ENCODE data around the gene LRRC10B.

Gene LRRC10B

GRCh38 chr11:61533039-61533375 is 24.5 kb downstream of the LRRC10B start:
- no peak for DNase-seq

DNA sequence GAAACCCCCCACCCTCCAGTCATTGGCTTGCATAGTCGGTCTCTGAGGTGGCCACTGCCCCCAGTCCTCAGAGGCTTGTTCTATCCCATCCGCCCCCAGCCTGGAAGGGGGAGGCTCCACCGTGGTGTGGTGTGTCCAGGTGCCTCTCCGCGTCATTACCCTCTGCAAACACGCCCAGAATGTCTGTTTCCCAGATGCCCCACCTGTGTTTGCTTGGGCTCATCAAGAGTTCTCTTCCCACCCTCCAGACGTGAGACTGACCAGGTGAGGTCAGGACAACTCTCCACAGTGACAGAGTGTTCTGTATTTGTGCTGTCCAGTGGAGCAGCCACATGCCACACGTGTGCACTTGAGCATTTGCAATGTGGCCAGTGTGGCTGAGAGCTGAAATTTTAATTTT is 24.9 kb downstream of the LRRC10B start:
- no peak for DNase-seq

DNA sequence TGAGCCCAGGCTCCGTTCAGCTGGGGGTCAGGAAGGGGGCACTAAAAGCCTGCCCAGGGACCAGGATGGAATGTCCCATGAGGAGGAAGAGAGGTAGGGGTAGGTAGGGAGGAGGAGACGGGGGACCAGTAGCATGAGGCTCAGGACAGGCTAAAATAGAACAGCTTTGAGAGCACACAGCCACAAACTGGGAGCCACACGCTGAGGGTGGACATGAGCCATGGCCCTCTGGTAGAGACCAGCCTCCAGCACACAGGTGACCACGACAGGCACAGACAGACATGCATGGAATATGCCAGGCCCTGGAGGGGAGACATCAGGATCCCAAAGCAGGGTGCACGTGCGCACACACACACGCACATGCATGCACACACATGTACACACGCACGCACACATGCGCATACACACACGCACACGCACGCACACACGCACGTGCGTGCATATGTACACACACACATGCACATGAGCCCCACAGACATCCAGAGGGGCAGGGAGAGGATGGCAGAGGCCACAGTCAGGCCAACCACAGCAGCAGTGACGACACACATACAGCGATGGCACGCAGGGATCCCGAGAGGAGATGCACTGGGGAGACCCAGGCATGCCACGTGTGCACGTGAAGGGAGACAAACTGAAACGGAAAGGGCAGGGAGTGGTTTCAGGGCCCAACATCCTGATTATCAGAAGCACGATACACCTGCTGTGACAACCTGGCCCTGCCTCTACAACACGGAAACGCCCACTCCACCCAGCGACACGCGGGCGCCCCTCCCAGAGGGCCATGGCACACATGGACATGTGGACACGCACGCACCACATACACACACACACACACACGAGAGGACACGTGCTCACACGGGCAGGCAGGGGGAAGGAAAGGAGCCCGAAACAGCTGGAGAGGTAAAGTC is 25.7 kb downstream of the LRRC10B start:
- DNase-seq, result no peak

DNA sequence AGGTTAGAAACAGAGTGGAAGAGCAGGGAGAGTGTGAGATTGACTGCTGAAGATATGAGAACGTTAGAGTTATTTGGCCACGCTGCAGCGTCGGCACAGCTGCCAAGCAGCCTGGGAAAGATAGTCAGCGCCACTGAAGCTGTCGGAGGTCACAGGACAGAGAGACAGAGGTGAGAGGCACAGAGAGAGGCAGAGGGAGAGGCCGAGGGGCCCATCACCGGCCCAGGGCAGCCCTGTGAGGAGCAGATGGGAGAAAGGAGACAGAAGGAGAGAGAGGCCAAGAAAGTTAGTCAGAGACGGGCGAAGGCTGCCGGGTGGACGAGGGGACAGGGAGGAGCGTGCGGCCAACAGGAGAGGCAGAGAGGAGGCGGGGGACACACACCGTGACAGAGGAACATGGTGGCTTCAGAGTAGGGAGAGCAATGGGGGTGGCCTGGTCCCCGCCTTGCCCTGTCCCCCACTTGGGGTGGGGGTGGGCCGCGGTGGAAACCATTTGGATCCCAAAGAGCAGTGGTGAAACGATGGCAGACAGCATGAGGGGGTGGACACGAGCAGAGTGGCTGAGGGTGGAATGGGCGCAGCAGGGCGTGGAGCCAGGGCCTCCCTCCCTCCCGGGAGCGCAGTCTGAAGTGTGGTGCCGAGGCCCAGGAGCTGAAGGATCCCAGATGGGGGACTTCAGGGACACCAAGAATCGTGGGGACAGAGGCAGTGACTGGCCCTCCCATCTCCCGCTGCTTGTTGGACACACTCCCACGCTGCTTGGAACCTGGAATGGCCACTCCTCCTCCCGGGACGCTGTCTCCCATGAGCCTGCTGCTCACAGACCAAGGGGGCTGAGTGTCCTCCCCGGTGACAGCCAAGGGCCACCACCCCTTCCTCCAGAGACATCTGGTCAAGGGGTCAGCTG is 26.6 kb downstream of the LRRC10B start:
- DNase-seq, result no peak

DNA sequence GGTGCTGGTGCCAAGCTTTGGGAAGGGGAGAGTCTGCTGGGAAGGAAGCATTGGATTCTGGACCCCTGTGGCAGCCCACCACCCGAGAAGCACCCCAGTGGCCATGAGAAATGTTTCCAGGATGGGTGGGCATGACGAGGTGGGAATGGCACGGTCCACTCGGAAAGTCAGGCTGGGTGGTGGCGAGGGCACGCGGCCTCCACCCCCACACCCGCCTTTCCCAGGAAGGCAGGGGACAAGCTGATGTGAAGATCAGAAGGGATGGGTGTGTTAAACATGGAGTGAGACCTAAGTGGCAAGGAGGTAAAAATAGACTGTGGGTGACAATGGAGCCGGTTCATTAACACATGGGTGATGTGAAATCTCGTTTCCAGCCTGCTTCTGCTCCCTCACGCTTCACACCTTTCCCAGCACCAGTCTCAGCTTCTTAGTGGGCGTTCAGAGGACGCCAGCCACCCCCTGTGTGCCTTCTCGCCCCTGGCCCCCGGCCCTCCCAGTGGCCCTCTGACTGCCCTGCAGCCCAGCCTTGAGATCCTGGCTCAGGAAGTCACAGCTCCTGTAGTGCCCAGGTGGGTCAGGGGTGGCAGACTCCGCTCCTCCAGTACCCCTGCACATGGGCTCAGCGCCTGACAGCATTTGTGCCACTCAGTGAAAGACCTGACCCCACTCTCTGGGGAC is 27.6 kb downstream of the LRRC10B start:
- no peak for DNase-seq

- DNase-seq, result no peak
Measured at GRCh38 chr11:61536676-61537270, 28.2 kb downstream of the LRRC10B start.

DNA sequence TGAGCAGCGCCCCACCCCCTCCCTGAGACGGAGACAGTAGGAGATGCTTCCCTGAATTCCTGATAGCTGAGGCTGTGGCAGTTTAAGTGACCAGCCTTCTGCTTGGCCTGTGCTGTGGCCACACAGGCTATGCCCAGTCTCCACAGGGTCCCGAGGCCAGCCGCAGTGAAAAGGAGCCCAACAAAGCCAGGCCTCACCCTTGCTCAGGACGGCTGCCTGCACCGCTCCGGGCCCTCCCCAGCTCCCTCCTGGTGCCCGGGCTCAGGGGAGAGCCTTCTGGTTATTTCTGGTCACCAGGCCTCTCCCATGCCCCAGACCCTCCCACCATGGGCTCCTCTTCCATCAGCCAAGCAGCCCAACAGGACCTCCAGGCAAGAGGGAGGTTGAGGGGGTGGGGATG is 28.8 kb downstream of the LRRC10B start:
- DNase-seq, result no peak

DNA sequence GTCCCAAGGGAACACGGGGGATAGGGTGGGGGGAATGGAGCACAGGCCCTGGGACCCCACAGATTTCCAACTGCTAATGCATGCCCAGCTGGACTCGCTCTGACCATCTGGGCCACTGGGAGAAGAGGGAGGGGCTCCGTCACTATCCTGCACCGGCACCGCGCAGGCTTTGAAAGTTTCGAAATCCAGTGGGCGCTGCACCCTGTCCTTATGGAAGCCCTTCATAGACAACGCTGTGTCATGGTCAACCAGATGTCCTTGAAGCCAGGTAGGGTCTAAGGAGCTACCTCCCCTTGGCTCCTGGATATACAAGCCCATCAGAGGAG is 30.1 kb downstream of the LRRC10B start:
- DNase-seq, result no peak

DNA sequence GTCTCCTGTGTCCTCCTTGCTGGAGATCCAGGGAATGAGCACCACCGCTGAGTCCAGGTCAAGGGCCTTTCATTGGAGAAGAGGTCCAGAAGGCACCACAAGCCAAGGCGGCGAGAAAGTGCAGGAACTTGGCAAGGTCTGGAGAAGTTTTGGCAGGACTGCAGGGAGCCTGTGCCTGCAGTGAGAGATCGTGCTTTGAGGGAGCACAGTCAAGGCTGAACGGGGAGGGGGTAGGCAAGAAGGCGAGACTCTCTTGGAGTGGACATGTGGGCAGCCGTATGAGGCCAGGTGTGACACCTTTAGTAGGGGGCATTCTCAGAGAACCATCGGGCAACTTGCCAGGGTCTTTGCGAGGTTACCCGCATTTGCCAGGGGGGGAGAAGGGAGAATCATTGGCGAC is 30.5 kb downstream of the LRRC10B start:
- DNase-seq, result no peak

DNA sequence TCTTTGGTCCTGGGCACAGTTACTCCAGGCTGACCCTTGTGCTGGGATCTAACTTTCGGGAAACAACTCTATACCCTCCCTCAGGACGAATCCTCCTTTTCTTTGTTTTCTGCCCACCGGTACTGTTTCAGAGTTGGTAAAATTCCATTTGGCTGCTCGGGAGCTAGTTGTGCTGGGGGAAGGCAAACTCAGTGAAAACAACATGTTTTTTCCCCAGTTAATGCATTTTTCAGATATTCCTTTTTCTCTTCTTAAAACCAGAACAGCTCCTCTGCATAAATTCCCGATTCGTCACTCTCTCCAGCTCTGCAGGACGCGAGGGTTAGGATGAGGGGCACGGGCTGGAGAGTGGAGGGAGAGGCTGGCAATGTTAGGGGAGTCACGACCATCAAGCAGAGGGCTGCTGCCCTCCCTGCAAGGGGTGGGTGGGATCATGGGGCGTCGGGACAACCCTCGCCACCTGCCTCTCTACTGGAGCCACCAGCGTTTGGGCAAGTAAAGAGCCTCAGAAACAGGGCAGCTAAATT is 31.3 kb downstream of the LRRC10B start:
- DNase-seq, result no peak

DNA sequence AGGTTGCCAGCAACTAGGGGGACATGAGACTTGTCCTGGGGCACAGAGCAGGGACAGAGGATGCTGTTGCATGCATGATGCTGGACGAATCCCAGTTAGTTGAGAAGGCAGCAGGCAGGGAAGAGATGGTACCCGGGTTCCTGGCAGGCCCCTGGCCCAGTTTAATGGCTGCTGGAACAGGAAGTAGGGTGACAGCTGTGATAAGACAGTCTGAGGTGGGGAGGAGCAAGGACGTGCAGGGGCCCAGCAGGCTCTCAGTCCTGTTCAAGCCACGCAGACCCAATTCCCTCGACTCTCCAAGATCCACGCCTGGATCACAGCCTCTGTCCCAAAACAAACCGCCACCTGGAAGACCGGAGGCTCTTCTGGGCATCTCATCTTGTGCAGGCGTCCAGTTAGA is 32.0 kb downstream of the LRRC10B start:
- DNase-seq, result no peak

DNA sequence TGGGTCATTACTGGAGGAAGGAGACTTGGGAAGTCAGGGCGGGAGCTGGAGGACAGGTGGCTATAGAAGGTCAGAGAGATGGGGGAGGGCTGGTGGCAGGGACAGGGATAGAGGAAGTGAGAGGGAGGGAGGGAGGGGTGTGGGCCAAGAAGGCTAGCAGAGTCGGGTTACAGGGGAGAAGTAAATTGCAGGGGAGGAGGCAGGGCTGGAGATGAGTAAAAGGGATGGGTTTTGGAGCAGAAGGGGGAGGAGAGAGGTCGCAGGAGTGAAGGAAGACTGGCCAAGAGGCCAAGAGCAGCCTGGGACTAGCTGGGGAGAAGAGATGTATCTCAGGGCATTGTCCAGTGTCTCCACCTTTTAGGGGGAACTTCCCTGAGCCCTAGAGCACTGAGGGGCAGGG is 33.0 kb downstream of the LRRC10B start:
- no peak for DNase-seq

DNA sequence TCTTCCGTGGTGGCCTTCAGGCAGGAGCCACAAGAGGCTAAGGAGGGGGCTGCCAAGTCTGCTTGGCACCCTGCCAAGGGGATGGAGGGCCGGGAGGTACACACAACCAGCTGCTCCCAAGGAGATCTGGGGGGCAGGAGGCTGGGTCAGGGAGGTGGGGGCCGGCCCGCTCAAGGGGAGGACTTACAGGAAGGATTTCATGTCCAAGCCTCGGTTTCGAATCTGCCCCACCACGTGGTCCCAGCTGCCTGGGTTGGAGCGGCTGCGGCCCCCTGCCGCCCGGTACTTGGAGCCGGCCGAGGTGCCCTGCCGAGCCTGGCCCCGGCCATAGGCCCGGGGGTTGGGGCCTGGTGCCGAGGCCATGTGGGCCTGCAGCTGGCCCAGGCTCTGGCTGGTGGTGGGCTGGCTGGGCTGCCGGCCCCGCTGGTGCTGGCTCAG is 33.5 kb downstream of the LRRC10B start:
- DNase-seq, result no peak

DNA sequence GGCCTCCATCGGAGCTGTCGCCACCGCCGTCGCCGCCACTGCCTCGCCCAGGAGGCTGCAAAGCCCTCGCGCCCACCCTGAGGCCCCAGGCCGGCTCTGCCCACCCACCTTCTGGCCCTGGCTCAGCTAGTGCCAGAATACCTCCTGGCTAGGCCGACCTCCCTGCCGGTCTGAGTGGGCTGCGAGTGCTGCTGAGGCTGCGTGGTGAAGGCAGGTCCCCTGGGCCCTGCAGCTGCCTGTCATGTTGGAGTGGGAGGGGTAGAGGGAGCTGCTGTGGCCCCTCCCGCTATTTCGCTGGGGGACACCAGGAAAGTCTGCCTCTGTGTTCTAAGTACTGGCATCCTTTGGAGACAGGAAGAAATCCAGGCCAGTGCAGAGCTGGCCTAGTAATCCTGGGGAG is 34.2 kb downstream of the LRRC10B start:
- DNase-seq, result no peak

- no peak for DNase-seq
Measured at GRCh38 chr11:61543606-61544306, 35.2 kb downstream of the LRRC10B start.

- no peak for DNase-seq
Measured at GRCh38 chr11:61544466-61544865, 35.9 kb downstream of the LRRC10B start.

GRCh38 chr11:61545341-61545740 is 36.8 kb downstream of the LRRC10B start:
- DNase-seq, result no peak

GRCh38 chr11:61545921-61546320 is 37.4 kb downstream of the LRRC10B start:
- DNase-seq, result no peak

DNA sequence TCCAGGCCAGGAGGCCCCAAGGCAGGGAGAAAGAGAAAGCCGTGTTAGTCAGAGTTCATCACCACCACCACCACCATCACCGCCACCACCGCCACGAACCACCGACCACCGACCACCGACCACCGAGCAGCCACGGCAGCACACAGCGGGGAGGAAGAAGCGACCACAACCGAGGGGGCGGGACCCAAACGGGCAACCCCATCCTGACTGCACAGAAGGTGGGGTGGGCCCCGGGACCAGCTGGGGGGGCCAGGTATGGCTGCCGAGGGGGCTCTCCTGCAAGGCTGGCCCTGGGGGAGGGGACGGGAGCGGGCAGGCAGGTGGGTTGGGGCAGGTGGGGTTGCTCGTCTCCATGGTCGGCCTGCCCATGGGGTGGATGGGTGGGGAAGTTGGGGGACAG is 38.1 kb downstream of the LRRC10B start:
- no peak for DNase-seq

DNA sequence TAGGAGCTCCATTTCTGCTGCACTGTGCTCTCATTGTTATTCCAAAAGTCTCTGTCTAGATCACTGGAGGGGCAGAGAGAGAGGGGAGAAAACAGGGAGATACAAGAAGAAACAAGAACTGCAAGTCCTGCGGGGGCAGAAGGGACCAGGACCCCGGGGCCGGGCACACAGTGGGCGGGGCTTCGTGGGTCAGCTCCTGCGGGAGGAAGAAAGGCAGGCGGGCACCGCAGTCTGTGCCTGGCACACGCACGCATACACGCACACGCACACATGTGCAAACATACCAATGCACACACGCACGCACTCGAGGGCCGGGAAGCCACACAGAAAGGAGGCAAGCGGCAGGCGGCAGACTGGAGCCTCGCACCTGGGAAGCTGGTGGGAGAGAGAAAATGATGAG is 38.7 kb downstream of the LRRC10B start:
- DNase-seq, result no peak

- DNase-seq, result no peak
Measured at GRCh38 chr11:61549177-61549576, 40.6 kb downstream of the LRRC10B start.
